AG09319 (cell line): ENCODE data around the gene ACADL.
A peak's percentile ranks its signal among the peaks of the same experiment; 100 is the strongest.

Source experiments
- DNase-seq: peaks from one replicate; pipeline ENCODE4 v3.0.0-alpha.2; 2010; ENCODE audit warnings: low read depth; ENCODE audit errors: extremely low read depth
- TF ChIP-seq, protein P1 (sequence below): IDR thresholded peaks from 2 replicates; pipeline ENCODE4 v1.5.1; 2011; ENCODE audit warnings: low read depth, mild to moderate bottlenecking, inconsistent platforms, low read length, moderate library complexity

ACADL gene

GRCh38 chr2:210169516-210170195, 55.6 kb downstream of the ACADL start:
- peak; percentile 36 for DNase-seq
- TF ChIP-seq, protein P1, sequence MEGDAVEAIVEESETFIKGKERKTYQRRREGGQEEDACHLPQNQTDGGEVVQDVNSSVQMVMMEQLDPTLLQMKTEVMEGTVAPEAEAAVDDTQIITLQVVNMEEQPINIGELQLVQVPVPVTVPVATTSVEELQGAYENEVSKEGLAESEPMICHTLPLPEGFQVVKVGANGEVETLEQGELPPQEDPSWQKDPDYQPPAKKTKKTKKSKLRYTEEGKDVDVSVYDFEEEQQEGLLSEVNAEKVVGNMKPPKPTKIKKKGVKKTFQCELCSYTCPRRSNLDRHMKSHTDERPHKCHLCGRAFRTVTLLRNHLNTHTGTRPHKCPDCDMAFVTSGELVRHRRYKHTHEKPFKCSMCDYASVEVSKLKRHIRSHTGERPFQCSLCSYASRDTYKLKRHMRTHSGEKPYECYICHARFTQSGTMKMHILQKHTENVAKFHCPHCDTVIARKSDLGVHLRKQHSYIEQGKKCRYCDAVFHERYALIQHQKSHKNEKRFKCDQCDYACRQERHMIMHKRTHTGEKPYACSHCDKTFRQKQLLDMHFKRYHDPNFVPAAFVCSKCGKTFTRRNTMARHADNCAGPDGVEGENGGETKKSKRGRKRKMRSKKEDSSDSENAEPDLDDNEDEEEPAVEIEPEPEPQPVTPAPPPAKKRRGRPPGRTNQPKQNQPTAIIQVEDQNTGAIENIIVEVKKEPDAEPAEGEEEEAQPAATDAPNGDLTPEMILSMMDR, result no peak

- no peak for DNase-seq
- TF ChIP-seq, protein P1, result no peak
These were observed 58.0 kb downstream of the ACADL start for GRCh38 chr2:210167227-210167626.

- DNase-seq, result no peak
- TF ChIP-seq, protein P1, result no peak
These were observed 62.7 kb downstream of the ACADL start for GRCh38 chr2:210162466-210163124.

DNA sequence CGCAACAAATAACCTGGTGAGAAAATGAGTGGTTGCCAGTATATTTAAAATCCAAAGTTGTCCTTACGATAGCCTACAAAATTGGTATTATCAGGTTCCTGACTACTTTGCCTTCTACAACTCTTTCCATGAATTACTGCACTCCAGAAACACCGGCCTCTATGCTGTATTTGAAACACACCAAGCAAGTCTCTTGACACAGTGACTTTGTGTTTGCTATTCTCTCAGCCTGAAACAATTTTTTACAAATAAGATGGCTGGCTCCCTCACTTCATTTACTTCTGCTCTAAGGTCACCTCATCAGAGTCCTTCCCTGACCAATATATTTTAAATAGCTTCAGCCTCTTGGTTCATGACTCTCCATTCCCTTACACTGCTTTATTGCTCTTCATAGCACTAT, 66.2 kb downstream of the ACADL start:
- TF ChIP-seq, protein P1, result no peak
- DNase-seq, result no peak

DNA sequence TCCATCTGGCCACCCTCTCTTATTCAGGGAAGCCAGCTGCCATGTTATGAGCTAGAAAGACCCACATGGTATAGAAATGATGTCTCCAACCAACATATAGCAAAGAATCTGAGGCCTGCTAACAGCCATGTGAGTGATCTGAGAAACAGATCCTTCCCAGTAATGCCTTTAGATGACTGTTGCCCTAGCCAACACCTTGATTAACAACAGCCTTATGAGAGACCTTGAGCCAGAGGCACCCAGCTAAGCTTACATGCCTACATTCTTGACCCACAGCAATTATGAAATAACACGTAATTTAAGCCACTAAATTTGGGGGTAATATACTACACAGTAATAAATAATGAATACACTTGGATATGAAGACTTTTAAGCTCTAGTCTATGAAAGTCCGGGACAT, 67.0 kb downstream of the ACADL start:
- no peak for DNase-seq
- TF ChIP-seq, protein P1, result no peak

- TF ChIP-seq, protein P1, result no peak
- no peak for DNase-seq
These were observed 67.7 kb downstream of the ACADL start for GRCh38 chr2:210157526-210157925.

DNA sequence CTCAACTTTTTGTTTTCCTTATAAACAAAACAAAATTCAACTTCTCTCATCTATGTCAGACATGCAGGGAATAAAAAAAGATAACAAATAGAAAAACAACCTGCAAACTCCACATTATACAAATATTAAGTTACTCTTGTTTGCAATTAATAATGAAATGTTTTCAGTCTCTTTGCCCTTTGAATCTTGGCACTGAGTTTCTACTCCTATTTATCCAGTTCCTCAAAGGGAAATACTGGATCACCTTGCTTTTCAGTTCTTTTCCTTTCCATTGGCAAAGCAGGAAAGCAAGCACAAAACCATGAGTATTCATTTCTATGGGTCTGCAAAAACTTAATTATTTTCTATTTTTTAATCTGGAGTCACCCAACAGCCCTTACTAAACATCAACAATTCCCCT, 77.6 kb downstream of the ACADL start:
- no peak for DNase-seq
- TF ChIP-seq, protein P1, result no peak
